ENCODE measurements around the gene CD247.

Gene CD247

GRCh38 chr1:167499106-167499505 lies 19.2 kb downstream of the CD247 start:
- Mint-ChIP-seq H3K4me1 (peaks cover 99% of the 10 kb centered on the region), H3K4me3 (peak overlapping the region; percentile 31), H3K27me3 (no peaks in the 10 kb centered on the region), H3K36me3 (peaks cover 79% of the 10 kb centered on the region), H3K9me3 (no peaks in the 10 kb centered on the region), H3K27ac (peak overlapping the region; percentile 88)
- no peak for DNase-seq
- CTCF ChIA-PET, result interaction anchor here (0.6 to 5.0 kb wide), 8 partner anchors 15 to 89 kb away, joined by 3 to 37 read pairs (median 4); partner anchors contain the start of gene CD247

- CTCF ChIA-PET, result interaction anchor here (1.2 kb wide), 1 partner anchor 12 kb away, joined by 3 read pairs; no protein-coding TSS in a partner anchor
- H3K27me3 Mint-ChIP-seq, result no peaks in the 10 kb centered on the region
- peaks cover 72% of the 10 kb centered on the region for H3K36me3 Mint-ChIP-seq
- no peak for DNase-seq
- peaks cover 99% of the 10 kb centered on the region for H3K4me1 Mint-ChIP-seq
- H3K9me3 Mint-ChIP-seq, result no peaks in the 10 kb centered on the region
- H3K4me3 Mint-ChIP-seq, result no peak overlapping the region
- no peak overlapping the region for H3K27ac Mint-ChIP-seq
These were observed 21.3 kb downstream of the CD247 start for GRCh38 chr1:167496797-167497619.

- Mint-ChIP-seq H3K36me3 (peaks cover 70% of the 10 kb centered on the region), H3K27me3 (no peaks in the 10 kb centered on the region), H3K4me1 (peaks cover 95% of the 10 kb centered on the region), H3K27ac (peak overlapping the region; percentile 87), H3K9me3 (no peaks in the 10 kb centered on the region), H3K4me3 (peak overlapping the region; percentile 58)
- CTCF ChIA-PET, result interaction anchor here (1.1 to 1.9 kb wide), 4 partner anchors 12 to 47 kb away, joined by 4 to 6 read pairs (median 4); no protein-coding TSS in a partner anchor
- no peak for DNase-seq
These were observed 25.0 kb downstream of the CD247 start for GRCh38 chr1:167493372-167493771.

GRCh38 chr1:167492481-167492910 lies 25.8 kb downstream of the CD247 start:
- DNase-seq, result peak; percentile 55
- CTCF ChIA-PET, result interaction anchor here (0.7 to 1.9 kb wide), 4 partner anchors 12 to 48 kb away, joined by 3 to 7 read pairs (median 6); partner anchors contain the start of gene CD247
- Mint-ChIP-seq H3K27me3 (no peaks in the 10 kb centered on the region), H3K36me3 (peaks cover 70% of the 10 kb centered on the region), H3K9me3 (no peaks in the 10 kb centered on the region), H3K27ac (peak overlapping the region; percentile 87), H3K4me1 (peaks cover 95% of the 10 kb centered on the region), H3K4me3 (peak overlapping the region; percentile 50)

GRCh38 chr1:167491586-167492461 lies 26.5 kb downstream of the CD247 start:
- peaks cover 69% of the 10 kb centered on the region for H3K36me3 Mint-ChIP-seq
- CTCF ChIA-PET, result interaction anchor here (0.7 to 1.3 kb wide), 2 partner anchors 27 to 41 kb away, joined by 3 to 7 read pairs; partner anchors contain the start of gene CD247

GRCh38 chr1:167490765-167491164 lies 27.6 kb downstream of the CD247 start:
- no peak overlapping the region for H3K4me3 Mint-ChIP-seq
- H3K4me1 Mint-ChIP-seq, result peaks cover 95% of the 10 kb centered on the region
- no peak for DNase-seq
- peaks cover 69% of the 10 kb centered on the region for H3K36me3 Mint-ChIP-seq
- CTCF ChIA-PET, result no interaction called here
- no peaks in the 10 kb centered on the region for H3K9me3 Mint-ChIP-seq
- peak overlapping the region; percentile 87 for H3K27ac Mint-ChIP-seq
- H3K27me3 Mint-ChIP-seq, result no peaks in the 10 kb centered on the region

More at GRCh38 chr1:167491586-167492461, 26.5 kb downstream of the CD247 start:
- no peaks in the 10 kb centered on the region for H3K9me3 Mint-ChIP-seq
- peaks cover 95% of the 10 kb centered on the region for H3K4me1 Mint-ChIP-seq
- H3K27me3 Mint-ChIP-seq, result no peaks in the 10 kb centered on the region
- H3K4me3 Mint-ChIP-seq, result peak overlapping the region; percentile 50
- peak; percentile 70 for DNase-seq
- H3K27ac Mint-ChIP-seq, result peak overlapping the region; percentile 87

GRCh38 chr1:167489571-167490340 lies 28.6 kb downstream of the CD247 start:
- Mint-ChIP-seq H3K4me1 (peaks cover 96% of the 10 kb centered on the region), H3K36me3 (peaks cover 72% of the 10 kb centered on the region), H3K9me3 (no peaks in the 10 kb centered on the region), H3K27me3 (no peaks in the 10 kb centered on the region), H3K4me3 (peak overlapping the region; percentile 44), H3K27ac (peak overlapping the region; percentile 86)
- CTCF ChIA-PET, result no interaction called here
- peak; percentile 60 for DNase-seq

- Mint-ChIP-seq H3K4me3 (peak overlapping the region; percentile 58), H3K4me1 (peaks cover 96% of the 10 kb centered on the region), H3K27ac (peak overlapping the region; percentile 84), H3K36me3 (peaks cover 70% of the 10 kb centered on the region), H3K27me3 (no peaks in the 10 kb centered on the region), H3K9me3 (no peaks in the 10 kb centered on the region)
- CTCF ChIA-PET, result no interaction called here
- no peak for DNase-seq
These were observed 29.5 kb downstream of the CD247 start for GRCh38 chr1:167488786-167489185.

GRCh38 chr1:167487614-167488013 lies 30.7 kb downstream of the CD247 start:
- no peaks in the 10 kb centered on the region for H3K9me3 Mint-ChIP-seq
- no peaks in the 10 kb centered on the region for H3K27me3 Mint-ChIP-seq

GRCh38 chr1:167486090-167486824 lies 32.1 kb downstream of the CD247 start:
- Mint-ChIP-seq H3K9me3 (no peaks in the 10 kb centered on the region), H3K27ac (peak overlapping the region; percentile 93), H3K4me3 (peak overlapping the region; percentile 26), H3K27me3 (no peaks in the 10 kb centered on the region), H3K4me1 (peaks cover 97% of the 10 kb centered on the region), H3K36me3 (peaks cover 71% of the 10 kb centered on the region)
- CTCF ChIA-PET, result interaction anchor here (1.1 to 1.4 kb wide), 4 partner anchors 30 to 54 kb away, joined by 3 to 5 read pairs (median 4); partner anchors contain the start of gene CD247
- DNase-seq, result no peak

More at GRCh38 chr1:167487614-167488013, 30.7 kb downstream of the CD247 start:
- H3K36me3 Mint-ChIP-seq, result peaks cover 70% of the 10 kb centered on the region
- no peak overlapping the region for H3K27ac Mint-ChIP-seq
- DNase-seq, result no peak
- CTCF ChIA-PET, result interaction anchor here (0.6 to 0.8 kb wide), 2 partner anchors 47 to 75 kb away, joined by 3 read pairs; no protein-coding TSS in a partner anchor
- H3K4me3 Mint-ChIP-seq, result no peak overlapping the region
- H3K4me1 Mint-ChIP-seq, result peaks cover 96% of the 10 kb centered on the region

GRCh38 chr1:167484726-167485502 lies 33.4 kb downstream of the CD247 start:
- peaks cover 98% of the 10 kb centered on the region for H3K4me1 Mint-ChIP-seq
- H3K27ac Mint-ChIP-seq, result peak overlapping the region; percentile 93
- CTCF ChIA-PET, result interaction anchor here (0.9 to 2.8 kb wide), 7 partner anchors 13 to 57 kb away, joined by 3 to 11 read pairs (median 4); no protein-coding TSS in a partner anchor
- peak overlapping the region; percentile 53 for H3K4me3 Mint-ChIP-seq
- H3K9me3 Mint-ChIP-seq, result no peaks in the 10 kb centered on the region
- DNase-seq, result no peak
- no peaks in the 10 kb centered on the region for H3K27me3 Mint-ChIP-seq
- peaks cover 76% of the 10 kb centered on the region for H3K36me3 Mint-ChIP-seq

GRCh38 chr1:167483790-167484189 lies 34.5 kb downstream of the CD247 start:
- Mint-ChIP-seq H3K36me3 (peaks cover 82% of the 10 kb centered on the region), H3K4me1 (peaks cover 99% of the 10 kb centered on the region), H3K9me3 (no peaks in the 10 kb centered on the region), H3K27ac (peak overlapping the region; percentile 93), H3K27me3 (no peaks in the 10 kb centered on the region), H3K4me3 (peak overlapping the region; percentile 62)
- peak; percentile 50 for DNase-seq
- CTCF ChIA-PET, result interaction anchor here (1.1 to 2.8 kb wide), 5 partner anchors 16 to 50 kb away, joined by 3 to 11 read pairs (median 4); no protein-coding TSS in a partner anchor

Measured in activated naive CD4-positive, alpha-beta T cell treated with anti-CD3 and anti-CD28 coated beads, Interleukin-2, amount 10 ng/mL, durations not matched to agents 7 days and 5 days (primary cell).